Suprapubic skin (tissue), 4 donors: ENCODE data around the gene KLHL14. TPM values are rescaled to one million over a fixed set of nuclear protein-coding genes. Genes with fewer than 3 reads are reported as not detected.

Experiments
- DNase-seq, 2 donors: peaks; one replicate each; pipeline ENCODE4 v3.0.0-alpha.2; 2019; ENCODE audit warnings: low spot score in 2 of 2
- H3K27ac ChIP-seq: fragments of 200-600 bp; sonication (generic); one replicate; pipeline ENCODE4 v1.5.1; 2019
- H3K27me3 ChIP-seq: fragments of 200-600 bp; sonication (generic); one replicate; pipeline ENCODE4 v1.5.1; 2019
- H3K36me3 ChIP-seq: fragments of 200-600 bp; sonication (generic); one replicate; pipeline ENCODE4 v1.5.1; 2019
- H3K4me1 ChIP-seq: fragments of 200-600 bp; sonication (generic); one replicate; pipeline ENCODE4 v1.5.1; 2019
- H3K4me3 ChIP-seq: fragments of 200-600 bp; sonication (generic); one replicate; pipeline ENCODE4 v1.5.1; 2019; ENCODE audit warnings: mild to moderate bottlenecking
- H3K9me3 ChIP-seq: fragments of 200-600 bp; sonication (generic); one replicate; pipeline ENCODE4 v1.5.1; 2019
- EP300 ChIP-seq: sonication (generic); formaldehyde crosslinking; IDR thresholded peaks from one replicate; pipeline ENCODE4 v1.6.1; 2017; ENCODE audit warnings: antibody characterized with exemption
- POLR2A ChIP-seq, 2 donors: fragments of 450-650 bp; IDR thresholded peaks; one replicate each; pipeline ENCODE4 v1.6.1; 2017; ENCODE audit warnings: antibody characterized with exemption in 2 of 2, mild to moderate bottlenecking in 2 of 2, moderate library complexity in 2 of 2
- POLR2AphosphoS5 ChIP-seq, 3 donors: sonication (generic); formaldehyde crosslinking; IDR thresholded peaks; one replicate each; pipeline ENCODE4 v1.6.1; 2017; ENCODE audit warnings: antibody characterized with exemption in 3 of 3
- WGBS: methylation state at CpG from one replicate; pipeline ENCODE4 v1.1.5; 2018; 5-methylcytosine and 5-hydroxymethylcytosine counted together
- total RNA-seq, 4 donors: library from RNA; depleted of rRNA; stranded (reverse); fragments of >200 nt; gene quantifications; one replicate each; pipeline ENCODE4 v1.1.0, GENCODE V29; 2016
- TF ChIP-seq, protein P1 (sequence below), 2 donors: fragments of 200-600 bp in 1 of 2; fragments of 450-650 bp in 1 of 2; sonication (generic) in 1 of 2; IDR thresholded peaks; one replicate each; pipeline ENCODE4 v1.5.1; 2016 to 2019; ENCODE audit warnings: antibody characterized with exemption in 2 of 2, mild to moderate bottlenecking in 1 of 2, moderate library complexity in 1 of 2

Gene KLHL14
- total RNA-seq, 4 donors from 2014 or later = 0.13 to 0.24 TPM; not detected in 2

DNA sequence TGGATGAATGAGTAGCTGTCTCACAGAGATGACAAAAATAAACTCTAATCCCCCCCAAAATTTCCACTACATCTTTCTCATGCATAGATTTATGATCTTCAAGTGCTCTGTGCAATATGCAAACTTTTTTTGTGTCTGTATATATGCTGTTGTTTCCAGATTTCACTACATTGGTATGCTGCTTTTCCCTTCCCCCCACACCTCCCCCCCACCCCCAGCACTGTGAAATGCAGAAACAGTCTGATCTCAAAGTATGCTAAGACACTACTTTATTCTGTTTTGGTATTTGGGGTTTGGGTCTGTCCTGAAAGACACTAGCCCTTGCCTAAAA is 524 bp upstream of the KLHL14 start:
- H3K27me3 ChIP-seq = peaks cover 47% of the 10 kb centered on the region
- no peak overlapping the region for H3K27ac ChIP-seq
- H3K4me3 ChIP-seq = no peak overlapping the region
- TF ChIP-seq POLR2AphosphoS5 (IDR thresholded peaks at IDR 0.05) (no peak), POLR2A (IDR thresholded peaks at IDR 0.05) (no peak), EP300 (no peak)
- TF ChIP-seq, protein P1, sequence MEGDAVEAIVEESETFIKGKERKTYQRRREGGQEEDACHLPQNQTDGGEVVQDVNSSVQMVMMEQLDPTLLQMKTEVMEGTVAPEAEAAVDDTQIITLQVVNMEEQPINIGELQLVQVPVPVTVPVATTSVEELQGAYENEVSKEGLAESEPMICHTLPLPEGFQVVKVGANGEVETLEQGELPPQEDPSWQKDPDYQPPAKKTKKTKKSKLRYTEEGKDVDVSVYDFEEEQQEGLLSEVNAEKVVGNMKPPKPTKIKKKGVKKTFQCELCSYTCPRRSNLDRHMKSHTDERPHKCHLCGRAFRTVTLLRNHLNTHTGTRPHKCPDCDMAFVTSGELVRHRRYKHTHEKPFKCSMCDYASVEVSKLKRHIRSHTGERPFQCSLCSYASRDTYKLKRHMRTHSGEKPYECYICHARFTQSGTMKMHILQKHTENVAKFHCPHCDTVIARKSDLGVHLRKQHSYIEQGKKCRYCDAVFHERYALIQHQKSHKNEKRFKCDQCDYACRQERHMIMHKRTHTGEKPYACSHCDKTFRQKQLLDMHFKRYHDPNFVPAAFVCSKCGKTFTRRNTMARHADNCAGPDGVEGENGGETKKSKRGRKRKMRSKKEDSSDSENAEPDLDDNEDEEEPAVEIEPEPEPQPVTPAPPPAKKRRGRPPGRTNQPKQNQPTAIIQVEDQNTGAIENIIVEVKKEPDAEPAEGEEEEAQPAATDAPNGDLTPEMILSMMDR (IDR thresholded peaks at IDR 0.05) = no peak
- DNase-seq = no peak
- H3K36me3 ChIP-seq = no peaks in the 10 kb centered on the region
- H3K4me1 ChIP-seq = peaks cover 35% of the 10 kb centered on the region
- no peaks in the 10 kb centered on the region for H3K9me3 ChIP-seq

DNA sequence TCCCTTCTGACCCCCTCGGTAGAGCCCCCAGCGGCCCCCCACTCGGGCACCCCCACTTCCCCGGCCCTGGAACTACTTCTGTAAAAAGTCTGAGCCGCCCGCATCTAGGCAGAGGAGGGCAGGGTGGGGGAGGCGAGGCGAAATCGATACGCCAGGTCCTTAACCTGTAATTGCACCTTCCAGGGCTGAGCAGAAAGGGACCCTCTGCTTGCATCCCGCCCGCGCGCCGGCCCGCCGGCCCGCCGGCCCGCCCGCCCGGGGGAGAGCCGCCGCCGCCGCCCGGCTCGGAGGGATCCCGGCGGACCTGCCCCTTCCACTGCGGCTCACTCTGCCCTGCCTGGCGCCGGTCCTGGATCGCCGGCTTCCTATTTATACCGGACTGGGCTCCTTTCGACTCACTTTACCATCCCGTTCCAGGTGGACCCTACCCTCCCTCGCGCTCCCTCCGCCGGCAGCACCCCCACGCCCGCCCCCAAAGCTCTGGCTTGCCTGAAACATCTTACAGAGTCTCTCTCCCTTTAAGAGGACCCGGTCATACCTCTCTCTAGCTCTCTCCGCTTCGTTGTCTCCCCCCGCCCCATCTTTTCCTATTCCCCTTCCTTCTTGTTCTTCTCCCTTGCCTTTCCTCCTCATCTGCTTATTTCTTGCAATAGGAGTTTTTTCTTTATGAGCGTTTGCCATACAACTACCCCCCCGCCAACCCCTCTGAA is 797 bp downstream of the KLHL14 start:
- Histone ChIP-seq H3K27me3 (peaks cover 47% of the 10 kb centered on the region), H3K4me1 (peaks cover 35% of the 10 kb centered on the region), H3K4me3 (peak overlapping the region; percentile 50), H3K9me3 (no peaks in the 10 kb centered on the region), H3K27ac (no peak overlapping the region), H3K36me3 (no peaks in the 10 kb centered on the region)
- DNase-seq = no peak
- 2% methylated on average over 20 of the region's 50 CpGs for WGBS
- TF ChIP-seq POLR2AphosphoS5 (IDR thresholded peaks at IDR 0.05) (no peak), EP300 (no peak), POLR2A (IDR thresholded peaks at IDR 0.05) (no peak)
- TF ChIP-seq, protein P1 (IDR thresholded peaks at IDR 0.05) = no peak

- H3K9me3 ChIP-seq = no peaks in the 10 kb centered on the region
- 0% methylated on average over 15 of the region's 37 CpGs for WGBS
- no peak overlapping the region for H3K27ac ChIP-seq
- DNase-seq = no peak
- TF ChIP-seq EP300 = no peak
- TF ChIP-seq, protein P1 (IDR thresholded peaks at IDR 0.05) = no peak
- TF ChIP-seq POLR2AphosphoS5 (IDR thresholded peaks at IDR 0.05) = no peak
- TF ChIP-seq POLR2A (IDR thresholded peaks at IDR 0.05) = no peak
- H3K4me1 ChIP-seq = peaks cover 35% of the 10 kb centered on the region
- peak overlapping the region; percentile 50 for H3K4me3 ChIP-seq
- H3K27me3 ChIP-seq = peaks cover 47% of the 10 kb centered on the region
- no peaks in the 10 kb centered on the region for H3K36me3 ChIP-seq
These were observed 1.6 kb downstream of the KLHL14 start for GRCh38 chr18:32771169-32771751.

DNA sequence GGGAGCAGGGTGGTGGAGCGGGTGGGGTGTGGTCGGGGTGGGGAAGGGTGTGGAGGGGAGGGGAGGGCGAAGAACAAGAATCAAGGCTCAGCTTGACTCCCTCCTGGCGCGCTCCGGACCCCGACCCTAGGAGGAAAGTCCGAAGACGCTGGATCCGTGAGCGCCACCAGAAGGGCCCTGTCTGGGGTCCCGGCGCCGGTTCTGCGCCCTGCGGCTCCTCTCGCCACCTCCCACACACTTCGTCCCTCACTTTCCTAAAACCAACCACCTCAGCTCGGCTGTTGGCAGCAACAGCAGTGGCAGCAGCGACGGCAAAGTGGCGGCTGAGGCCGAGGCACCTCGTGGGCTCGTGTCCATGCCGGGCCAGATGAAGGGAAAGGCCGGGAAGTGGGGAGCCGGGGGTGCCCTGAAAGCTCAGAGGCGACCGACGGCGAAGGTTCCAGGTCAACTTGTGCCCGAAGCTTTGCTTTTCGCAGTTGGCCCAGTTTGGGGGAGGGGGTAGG is 2.1 kb downstream of the KLHL14 start:
- no peak for DNase-seq
- peaks cover 47% of the 10 kb centered on the region for H3K27me3 ChIP-seq
- H3K36me3 ChIP-seq = no peaks in the 10 kb centered on the region
- no peak overlapping the region for H3K27ac ChIP-seq
- H3K4me3 ChIP-seq = peak overlapping the region; percentile 50
- TF ChIP-seq POLR2A (IDR thresholded peaks at IDR 0.05) = no peak
- no peak for TF ChIP-seq POLR2AphosphoS5 (IDR thresholded peaks at IDR 0.05)
- TF ChIP-seq EP300 = no peak
- TF ChIP-seq, protein P1 (IDR thresholded peaks at IDR 0.05) = no peak
- H3K4me1 ChIP-seq = peaks cover 35% of the 10 kb centered on the region
- no peaks in the 10 kb centered on the region for H3K9me3 ChIP-seq
- WGBS = 2% methylated on average over 9 of the region's 34 CpGs

GRCh38 chr18:32770054-32770665 is 2.7 kb downstream of the KLHL14 start:
- WGBS = no CpG with 5 or more reads among the region's 37 CpGs
- peaks cover 35% of the 10 kb centered on the region for H3K4me1 ChIP-seq
- no peaks in the 10 kb centered on the region for H3K9me3 ChIP-seq
- DNase-seq = no peak
- no peaks in the 10 kb centered on the region for H3K36me3 ChIP-seq
- H3K27me3 ChIP-seq = peaks cover 47% of the 10 kb centered on the region
- no peak overlapping the region for H3K27ac ChIP-seq
- H3K4me3 ChIP-seq = peak overlapping the region; percentile 50
- TF ChIP-seq POLR2AphosphoS5 (IDR thresholded peaks at IDR 0.05) (no peak), EP300 (no peak), POLR2A (IDR thresholded peaks at IDR 0.05) (no peak)
- TF ChIP-seq, protein P1 (IDR thresholded peaks at IDR 0.05) = no peak
